ENCODE data around the gene USP15. TPM values are rescaled to one million over a fixed set of nuclear protein-coding genes. Genes with fewer than 3 reads are reported as not detected.

USP15 gene
- total and polyA plus RNA-seq, 2 of the 8 experiments (the other 6 are each of a cell fraction or from before 2014, with no cell fraction given): 12.7 to 38.6 TPM

- no peaks in the 10 kb centered on the region for H3K4me1 ChIP-seq (replicated peaks in 1 of 4; ENCODE audit: control insufficient read depth in 3 of 4, insufficient read depth in 4 of 4, low read length in 3 of 4)
- no peak overlapping the region for H3K4ac ChIP-seq (replicated peaks; ENCODE audit: insufficient read length, low read depth, low read length)
- no peak overlapping the region for H3K23ac ChIP-seq (ENCODE audit: insufficient read length)
- no peak overlapping the region for H2AK5ac ChIP-seq (ENCODE audit: low read depth, low read length)
- no peaks in the 10 kb centered on the region for H3K79me2 ChIP-seq (ENCODE audit: control insufficient read depth in 1 of 2, insufficient read depth in 2 of 2, low read length in 2 of 2)
- H2BK5ac ChIP-seq (ENCODE audit: low read depth, low read length): no peak overlapping the region
- no peak overlapping the region for H2BK20ac ChIP-seq (ENCODE audit: low read length)
- no peak overlapping the region for H4K5ac ChIP-seq (ENCODE audit: insufficient read length, low read depth, low read length)
- no peaks in the 10 kb centered on the region for H3K9me3 ChIP-seq (ENCODE audit: insufficient read depth in 2 of 2, low read depth in 1 of 2, low read length in 1 of 2)
- no peak overlapping the region for H2BK120ac ChIP-seq (replicated peaks; ENCODE audit: low read depth, low read length)
- H3K79me1 ChIP-seq (ENCODE audit: low read depth, low read length): no peaks in the 10 kb centered on the region
- H3K4me3 ChIP-seq (ENCODE audit: extremely low read depth in 1 of 4, insufficient read depth in 2 of 4, low read depth in 3 of 4, low read length in 4 of 4): no peak overlapping the region
- H2BK15ac ChIP-seq (ENCODE audit: low read length): no peak overlapping the region
- H3K4me2 ChIP-seq (ENCODE audit: insufficient read depth in 1 of 2, low read depth in 2 of 2, low read length in 2 of 2): no peak overlapping the region
- H3K27me3 ChIP-seq (replicated peaks in 1 of 4; ENCODE audit: control insufficient read depth in 3 of 4, extremely low read depth in 1 of 4, insufficient read depth in 3 of 4, low read length in 3 of 4): no peaks in the 10 kb centered on the region
- H3K36me3 ChIP-seq (ENCODE audit: control insufficient read depth in 2 of 4, insufficient read depth in 4 of 4, low read length in 3 of 4): no peaks in the 10 kb centered on the region
- TF ChIP-seq SP1 (IDR thresholded peaks at IDR 0.05; ENCODE audit: low read depth, low read length) (no peak), TAF1 (IDR thresholded peaks at IDR 0.05; ENCODE audit: low read depth, low read length) (no peak)
- H2AFZ ChIP-seq (ENCODE audit: low read length): no peak overlapping the region
- no peak overlapping the region for H3K9ac ChIP-seq (replicated peaks in 1 of 4; ENCODE audit: extremely low read depth in 1 of 4, low read depth in 3 of 4, low read length in 3 of 4)
- ChIA-PET POLR2A (ENCODE audit: partially characterized antibody) (no interaction called here), CTCF (ENCODE audit: partially characterized antibody) (interaction anchor here (1.0 kb wide), 2 partner anchors 11 to 14 kb away, joined by 4 to 5 read pairs; no protein-coding TSS in a partner anchor)
- DNase-seq (ENCODE audit: low read depth in 1 of 2, low spot score in 2 of 2) (no peak), FAIRE-seq (no peak)
- H3K18ac ChIP-seq (ENCODE audit: extremely low read depth, low read length): no peak overlapping the region
- no peak overlapping the region for H2BK12ac ChIP-seq (ENCODE audit: low read depth, low read length)
- H4K20me1 ChIP-seq (replicated peaks in 1 of 2; ENCODE audit: control insufficient read depth in 1 of 2, insufficient read depth in 2 of 2, low read length in 2 of 2): no peaks in the 10 kb centered on the region
- no peaks in the 10 kb centered on the region; the same call in 1 of the 2 replicates for H3K23me2 ChIP-seq (ENCODE audit: low read depth, low read length)
- no peak overlapping the region for H3K27ac ChIP-seq (ENCODE audit: low read depth, low read length)
- no peak overlapping the region for H4K8ac ChIP-seq (ENCODE audit: extremely low read depth, insufficient read depth, low read length)
- no peak overlapping the region for H4K91ac ChIP-seq (replicated peaks; ENCODE audit: insufficient read length, low read length)
- H3K14ac ChIP-seq (ENCODE audit: insufficient read length): no peak overlapping the region
- H3K56ac ChIP-seq (replicated peaks; ENCODE audit: insufficient read length, low read depth, low read length): no peak overlapping the region
Observed at GRCh38 chr12:62221107-62221506, 39.1 kb upstream of the USP15 start.

Measured in H1 (cell line).